Esophagus muscularis mucosa (tissue), 4 donors: ENCODE data around the gene TBRG1.

Source experiments
- EP300 ChIP-seq: sonication (generic); formaldehyde crosslinking; IDR thresholded peaks from one replicate; pipeline ENCODE4 v1.6.1; 2017; ENCODE audit warnings: antibody characterized with exemption
- POLR2A ChIP-seq: fragments of 450-650 bp; IDR thresholded peaks from one replicate; pipeline ENCODE4 v1.6.1; 2017; ENCODE audit warnings: antibody characterized with exemption, moderate library complexity, mild to moderate bottlenecking, low read depth
- TF ChIP-seq, protein P1 (sequence below), 3 experiments: fragments of 200-600 bp in 2 of 3; fragments of 450-650 bp in 1 of 3; sonication (generic) in 2 of 3; IDR thresholded peaks; one replicate each; pipeline ENCODE4 v1.5.1; 2017 to 2019; ENCODE audit warnings: antibody characterized with exemption in 3 of 3, mild to moderate bottlenecking in 2 of 3, moderate library complexity in 1 of 3

- TF ChIP-seq POLR2A (no peak), EP300 (no peak)
- TF ChIP-seq, protein P1, sequence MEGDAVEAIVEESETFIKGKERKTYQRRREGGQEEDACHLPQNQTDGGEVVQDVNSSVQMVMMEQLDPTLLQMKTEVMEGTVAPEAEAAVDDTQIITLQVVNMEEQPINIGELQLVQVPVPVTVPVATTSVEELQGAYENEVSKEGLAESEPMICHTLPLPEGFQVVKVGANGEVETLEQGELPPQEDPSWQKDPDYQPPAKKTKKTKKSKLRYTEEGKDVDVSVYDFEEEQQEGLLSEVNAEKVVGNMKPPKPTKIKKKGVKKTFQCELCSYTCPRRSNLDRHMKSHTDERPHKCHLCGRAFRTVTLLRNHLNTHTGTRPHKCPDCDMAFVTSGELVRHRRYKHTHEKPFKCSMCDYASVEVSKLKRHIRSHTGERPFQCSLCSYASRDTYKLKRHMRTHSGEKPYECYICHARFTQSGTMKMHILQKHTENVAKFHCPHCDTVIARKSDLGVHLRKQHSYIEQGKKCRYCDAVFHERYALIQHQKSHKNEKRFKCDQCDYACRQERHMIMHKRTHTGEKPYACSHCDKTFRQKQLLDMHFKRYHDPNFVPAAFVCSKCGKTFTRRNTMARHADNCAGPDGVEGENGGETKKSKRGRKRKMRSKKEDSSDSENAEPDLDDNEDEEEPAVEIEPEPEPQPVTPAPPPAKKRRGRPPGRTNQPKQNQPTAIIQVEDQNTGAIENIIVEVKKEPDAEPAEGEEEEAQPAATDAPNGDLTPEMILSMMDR (IDR thresholded peaks at IDR 0.05), result no peak
These were observed 10.6 kb upstream of the TBRG1 start for GRCh38 chr11:124612045-124612444.
